Activated gamma-delta T cell treated with anti-CD3 and anti-CD28 coated beads, Interleukin-2, amount 50 U/mL, for 16 hours (primary cell): ENCODE data around the gene VSIG1.

ENCODE experiments used
- DNase-seq: peaks from one replicate; pipeline ENCODE4 v3.0.0-alpha.2; 2020; ENCODE audit warnings: low read depth

Gene VSIG1

GRCh38 chrX:108044554-108045256 lies at the start of gene VSIG1:
Gene VSIG1, plus strand, starts transcription at chrX:108045065. Its CDS starts 66 bp downstream, at chrX:108045131.
- no peak for DNase-seq

- no peak for DNase-seq
Measured at GRCh38 chrX:107996124-107996523, 48.7 kb upstream of the VSIG1 start.

- DNase-seq, result no peak
Measured at GRCh38 chrX:108000751-108001150, 44.1 kb upstream of the VSIG1 start.

GRCh38 chrX:108001218-108001814 lies 43.5 kb upstream of the VSIG1 start:
- DNase-seq, result no peak

GRCh38 chrX:108018656-108019381 lies 26.0 kb upstream of the VSIG1 start:
- no peak for DNase-seq

GRCh38 chrX:108019382-108019875 lies 25.4 kb upstream of the VSIG1 start:
- no peak for DNase-seq

GRCh38 chrX:108020631-108021030 lies 24.2 kb upstream of the VSIG1 start:
- no peak for DNase-seq

- no peak for DNase-seq
Measured at GRCh38 chrX:108022491-108023089, 22.3 kb upstream of the VSIG1 start.

- no peak for DNase-seq
Measured at GRCh38 chrX:108025376-108025775, 19.5 kb upstream of the VSIG1 start.

GRCh38 chrX:108025954-108026600 lies 18.8 kb upstream of the VSIG1 start:
- DNase-seq, result no peak

GRCh38 chrX:108028854-108029253 lies 16.0 kb upstream of the VSIG1 start:
- DNase-seq, result no peak

GRCh38 chrX:108029928-108030711 lies 14.7 kb upstream of the VSIG1 start:
- no peak for DNase-seq

GRCh38 chrX:108032944-108033343 lies 11.9 kb upstream of the VSIG1 start:
- DNase-seq, result no peak

GRCh38 chrX:108033890-108034289 lies 11.0 kb upstream of the VSIG1 start:
- no peak for DNase-seq

- no peak for DNase-seq
Measured at GRCh38 chrX:108034725-108035124, 10.1 kb upstream of the VSIG1 start.

- DNase-seq, result no peak
Measured at GRCh38 chrX:108036298-108036973, 8.4 kb upstream of the VSIG1 start.

- DNase-seq, result no peak
Measured at GRCh38 chrX:108049649-108050048, 4.8 kb downstream of the VSIG1 start.

GRCh38 chrX:108053218-108053617 lies 8.4 kb downstream of the VSIG1 start:
- DNase-seq, result no peak

- DNase-seq, result no peak
Measured at GRCh38 chrX:108055546-108055945, 10.7 kb downstream of the VSIG1 start.

GRCh38 chrX:108059801-108060200 lies 14.9 kb downstream of the VSIG1 start:
- DNase-seq, result no peak

GRCh38 chrX:108064001-108064400 lies 19.1 kb downstream of the VSIG1 start:
- no peak for DNase-seq
